Keratinocyte (primary cell): ENCODE measurements around the gene OR5B21. TPM values are rescaled to one million over a fixed set of nuclear protein-coding genes. Genes with fewer than 3 reads are reported as not detected.

Source experiments
- DNase-seq: peaks from one replicate; pipeline ENCODE4 v3.0.0-alpha.2; 2011; ENCODE audit warnings: low read depth, missing footprints, low spot score
- FAIRE-seq: peaks from 2 replicates; lab custom pipeline; 2011; peaks lifted over from hg19 to GRCh38; lab: Jason Lieb, UNC
- H2AFZ ChIP-seq: 2 replicates; pipeline ENCODE4 v1.6.0; 2012; ENCODE audit warnings: low read length, control low read depth, inconsistent platforms; ENCODE audit not compliant: control insufficient read depth
- H3K27ac ChIP-seq: 2 replicates; pipeline ENCODE4 v1.5.1; 2011; ENCODE audit warnings: low read length; ENCODE audit not compliant: control insufficient read depth, insufficient read depth
- H3K27me3 ChIP-seq: 3 replicates; pipeline ENCODE4 v1.6.0; 2011; ENCODE audit warnings: low read length; ENCODE audit not compliant: control insufficient read depth, insufficient read depth; ENCODE audit errors: extremely low read depth
- H3K36me3 ChIP-seq, 2 experiments: 2 replicates in 1 of 2; 3 replicates in 1 of 2; pipeline ENCODE4 v1.5.1; 2011; ENCODE audit warnings: low read length in 2 of 2, mild to moderate bottlenecking in 1 of 2; ENCODE audit not compliant: control insufficient read depth in 2 of 2, insufficient read depth in 2 of 2; ENCODE audit errors: extremely low read depth in 1 of 2
- H3K4me1 ChIP-seq: 3 replicates; pipeline ENCODE4 v1.5.1; 2011; ENCODE audit warnings: low read length; ENCODE audit not compliant: control insufficient read depth, insufficient read depth; ENCODE audit errors: extremely low read depth
- H3K4me2 ChIP-seq: 3 replicates; pipeline ENCODE4 v1.6.0; 2011; ENCODE audit warnings: low read depth, low read length; ENCODE audit not compliant: control insufficient read depth, insufficient read depth; ENCODE audit errors: extremely low read depth
- H3K4me3 ChIP-seq, 3 experiments: fragments of 200-600 bp in 1 of 3; sonication (generic) in 1 of 3; 2 replicates in 2 of 3; 3 replicates in 1 of 3; pipeline ENCODE4 v1.5.1; 2011 to 2016; ENCODE audit warnings: low read length in 3 of 3, mild to moderate bottlenecking in 3 of 3, control low read depth in 2 of 3, inconsistent platforms in 1 of 3, low read depth in 1 of 3, mixed read lengths in 1 of 3, mixed run types in 1 of 3, moderate library complexity in 1 of 3; ENCODE audit not compliant: control insufficient read depth in 2 of 3, insufficient read depth in 2 of 3; ENCODE audit errors: extremely low read depth in 1 of 3
- H3K79me2 ChIP-seq: 2 replicates; pipeline ENCODE4 v1.6.0; 2012; ENCODE audit warnings: low read length; ENCODE audit not compliant: control insufficient read depth, insufficient read depth
- H3K9ac ChIP-seq: 3 replicates; pipeline ENCODE4 v1.6.0; 2011; ENCODE audit warnings: low read length; ENCODE audit not compliant: control insufficient read depth, insufficient read depth; ENCODE audit errors: extremely low read depth
- H3K9me1 ChIP-seq: 3 replicates; pipeline ENCODE4 v1.6.0; 2011; ENCODE audit warnings: low read length; ENCODE audit not compliant: control insufficient read depth, insufficient read depth; ENCODE audit errors: extremely low read depth
- H3K9me3 ChIP-seq: 2 replicates; pipeline ENCODE4 v1.5.1; 2012; ENCODE audit warnings: low read depth, low read length; ENCODE audit not compliant: control insufficient read depth
- H4K20me1 ChIP-seq: 3 replicates; pipeline ENCODE4 v1.6.0; 2011; ENCODE audit warnings: low read length; ENCODE audit not compliant: control insufficient read depth, insufficient read depth; ENCODE audit errors: extremely low read depth
- EZH2 ChIP-seq: IDR thresholded peaks from one replicate; pipeline ENCODE4 v1.6.1; 2012; ENCODE audit warnings: inconsistent platforms, mild to moderate bottlenecking, low read length, moderate library complexity
- dilution Hi-C: fragments of 300-500 bp; cut with MboI; formaldehyde crosslinking; loops from one replicate; pipeline ENCODE4 v1.7.0; 2020; ENCODE audit warnings: low sequenced_read_pairs; ENCODE audit not compliant: extremely low pct_ligation_motif_present
- polyA minus RNA-seq, 3 experiments: library from RNA; depleted of rRNA, polyadenylated mRNA; stranded (reverse); fragments of >200 nt; gene quantifications; 1 replicate in 1 of 3; 2 replicates in 1 of 3; 3 replicates in 1 of 3; pipeline ENCODE4 v1.2.3, GENCODE V29; 2011
- polyA plus RNA-seq, 5 experiments: library from polyadenylated mRNA; depleted of rRNA in 3 of 5; stranded (reverse) in 3 of 5; stranded (forward) in 1 of 5; unstranded in 1 of 5; fragments of >200 nt; gene quantifications; 1 replicate in 1 of 5; 2 replicates in 3 of 5; 3 replicates in 1 of 5; pipeline versions ENCODE4 v1.2.1 to v1.2.3, GENCODE V29; 2011 to 2012; ENCODE audit warnings: missing spikeins in 2 of 5, low read depth in 1 of 5, low replicate concordance in 1 of 5
- TF ChIP-seq, protein P1 (sequence below), 3 experiments: IDR thresholded peaks in 1 of 3; conservative IDR thresholded peaks in 1 of 3; optimal IDR thresholded peaks in 1 of 3; 2 replicates in 2 of 3; 3 replicates in 1 of 3; pipeline versions ENCODE3 to v1.5.1; 2011; ENCODE audit warnings: low read length in 3 of 3, mild to moderate bottlenecking in 3 of 3, moderate library complexity in 2 of 3, control low read depth in 1 of 3, inconsistent platforms in 1 of 3; ENCODE audit not compliant: insufficient read depth in 2 of 3; ENCODE audit errors: extremely low read depth in 1 of 3

The OR5B21 gene
- 0.06 to 0.21 TPM (median 0.09 TPM) in 3 replicates for polyA plus RNA-seq
- polyA plus RNA-seq (2011; ENCODE audit: low read depth), result not detected
- polyA plus RNA-seq (2011; cell fraction: cytosol; rRNA removed), result not detected in 2 replicates
- polyA plus RNA-seq (2011; cell fraction: nucleus; rRNA removed), result 0.89 and 2.4 TPM in 2 replicates
- not detected in 2 replicates for polyA plus RNA-seq (2012; ENCODE audit: low replicate concordance)
- 2.9 to 4.2 TPM in 2 of 3 replicates, not detected in the other for polyA minus RNA-seq
- not detected for polyA minus RNA-seq (2011; cell fraction: cytosol; rRNA and poly(A)+ RNA removed)
- polyA minus RNA-seq (2011; cell fraction: nucleus; rRNA and poly(A)+ RNA removed), result 4.3 and 12.7 TPM in 2 replicates

DNA sequence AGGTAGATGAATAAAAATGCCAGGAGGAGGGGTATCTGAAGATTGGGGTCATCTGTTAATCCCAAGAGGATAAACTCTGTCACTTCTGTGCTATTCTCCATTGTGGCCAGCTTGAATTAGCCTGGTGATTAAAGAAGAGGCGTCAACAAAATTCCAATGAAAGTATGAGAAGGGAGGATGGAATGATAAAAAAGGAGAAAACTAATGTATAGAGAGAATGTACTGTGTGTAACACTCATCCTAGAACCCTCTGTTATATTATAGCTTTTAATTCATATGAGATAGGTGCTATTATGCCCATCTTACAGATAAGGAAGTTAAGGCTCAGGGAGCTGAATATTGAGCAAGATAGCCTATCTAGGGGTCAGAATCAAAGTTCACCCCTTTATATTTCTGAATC, at the start of gene OR5B21:
Gene OR5B21 (minus strand): TSS at position 101 of the 400 bp plus-strand sequence. CDS start 0 bp downstream, at position 101.
- H2AFZ ChIP-seq, result no peak within 1 kb of the TSS
- no peaks in the 10 kb centered on the region for H3K27me3 ChIP-seq
- H4K20me1 ChIP-seq, result no peaks in the 10 kb centered on the region
- H3K4me1 ChIP-seq, result no peaks in the 10 kb centered on the region
- DNase-seq (no peak), FAIRE-seq (no peak)
- dilution Hi-C loops, result no loop called here
- H3K36me3 ChIP-seq, result peaks cover 0 to 1% of the 10 kb centered on the region in 2 experiments
- no peaks in the 10 kb centered on the region for H3K9me1 ChIP-seq
- H3K9ac ChIP-seq, result no peak within 1 kb of the TSS
- no peaks in the 10 kb centered on the region for H3K79me2 ChIP-seq
- no peak within 1 kb of the TSS for H3K4me3 ChIP-seq
- H3K4me2 ChIP-seq, result no peak within 1 kb of the TSS
- H3K9me3 ChIP-seq, result no peaks in the 10 kb centered on the region
- H3K27ac ChIP-seq, result no peak within 1 kb of the TSS
- TF ChIP-seq, protein P1, sequence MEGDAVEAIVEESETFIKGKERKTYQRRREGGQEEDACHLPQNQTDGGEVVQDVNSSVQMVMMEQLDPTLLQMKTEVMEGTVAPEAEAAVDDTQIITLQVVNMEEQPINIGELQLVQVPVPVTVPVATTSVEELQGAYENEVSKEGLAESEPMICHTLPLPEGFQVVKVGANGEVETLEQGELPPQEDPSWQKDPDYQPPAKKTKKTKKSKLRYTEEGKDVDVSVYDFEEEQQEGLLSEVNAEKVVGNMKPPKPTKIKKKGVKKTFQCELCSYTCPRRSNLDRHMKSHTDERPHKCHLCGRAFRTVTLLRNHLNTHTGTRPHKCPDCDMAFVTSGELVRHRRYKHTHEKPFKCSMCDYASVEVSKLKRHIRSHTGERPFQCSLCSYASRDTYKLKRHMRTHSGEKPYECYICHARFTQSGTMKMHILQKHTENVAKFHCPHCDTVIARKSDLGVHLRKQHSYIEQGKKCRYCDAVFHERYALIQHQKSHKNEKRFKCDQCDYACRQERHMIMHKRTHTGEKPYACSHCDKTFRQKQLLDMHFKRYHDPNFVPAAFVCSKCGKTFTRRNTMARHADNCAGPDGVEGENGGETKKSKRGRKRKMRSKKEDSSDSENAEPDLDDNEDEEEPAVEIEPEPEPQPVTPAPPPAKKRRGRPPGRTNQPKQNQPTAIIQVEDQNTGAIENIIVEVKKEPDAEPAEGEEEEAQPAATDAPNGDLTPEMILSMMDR (optimal IDR thresholded peaks at IDR 0.05 in 1 of 3, IDR thresholded peaks at IDR 0.05 in 1 of 3, conservative IDR thresholded peaks at IDR 0.05 in 1 of 3; ENCODE audit: extremely low read depth in 1 of 3, insufficient read depth in 2 of 3, low read length in 3 of 3), result no peak
- no peak for TF ChIP-seq EZH2

GRCh38 chr11:58549644-58550043, 41.7 kb upstream of the OR5B21 start:
- Histone ChIP-seq H2AFZ (no peak overlapping the region), H3K79me2 (no peaks in the 10 kb centered on the region), H3K4me2 (no peak overlapping the region), H3K27ac (no peak overlapping the region), H3K9ac (no peak overlapping the region), H3K36me3 (peaks cover 4 to 38% of the 10 kb centered on the region in 2 experiments), H3K9me3 (no peaks in the 10 kb centered on the region), H3K9me1 (no peaks in the 10 kb centered on the region), H3K4me3 (no peak overlapping the region), H3K27me3 (no peaks in the 10 kb centered on the region), H4K20me1 (no peaks in the 10 kb centered on the region), H3K4me1 (no peaks in the 10 kb centered on the region)
- FAIRE-seq (no peak), DNase-seq (no peak)
- dilution Hi-C loops, result no loop called here
- TF ChIP-seq, protein P1 (optimal IDR thresholded peaks at IDR 0.05 in 1 of 3, IDR thresholded peaks at IDR 0.05 in 1 of 3, conservative IDR thresholded peaks at IDR 0.05 in 1 of 3; ENCODE audit: extremely low read depth in 1 of 3, insufficient read depth in 2 of 3, low read length in 3 of 3), result no peak
- no peak for TF ChIP-seq EZH2
